WTC11 (cell line): ENCODE measurements around the gene SLC41A1.

Experiments
- ATF2 ChIP-seq: sonication (generic); formaldehyde crosslinking; IDR thresholded peaks from 2 replicates; pipeline ENCODE4 v1.8.1; 2022; ENCODE audit warnings: low read depth, missing genetic modification reagents, borderline replicate concordance
- CREB1 ChIP-seq: sonication (generic); formaldehyde crosslinking; IDR thresholded peaks from 2 replicates; pipeline ENCODE4 v1.8.0; 2023; ENCODE audit warnings: mild to moderate bottlenecking, missing genetic modification reagents
- CTCF ChIP-seq: fragments of 200-600 bp; IDR thresholded peaks from 2 replicates; pipeline ENCODE4 v1.8.0; 2022; ENCODE audit warnings: antibody characterized with exemption
- MLX ChIP-seq: sonication (generic); formaldehyde crosslinking; IDR thresholded peaks from 2 replicates; pipeline ENCODE4 v1.8.1; 2023; ENCODE audit warnings: mild to moderate bottlenecking, missing genetic modification reagents, moderate library complexity
- RELA ChIP-seq: sonication (generic); formaldehyde crosslinking; IDR thresholded peaks from 2 replicates; pipeline ENCODE4 v1.8.1; 2022; ENCODE audit warnings: missing genetic modification reagents, mild to moderate bottlenecking, borderline replicate concordance
- SMAD3 ChIP-seq: sonication (generic); formaldehyde crosslinking; IDR thresholded peaks from 2 replicates; pipeline ENCODE4 v1.8.0; 2022; ENCODE audit warnings: missing genetic modification reagents, mild to moderate bottlenecking, borderline replicate concordance
- ZBTB43 ChIP-seq: sonication (generic); formaldehyde crosslinking; IDR thresholded peaks from 2 replicates; pipeline ENCODE4 v1.8.1; 2023; ENCODE audit warnings: mild to moderate bottlenecking, missing genetic modification reagents
- ZNF121 ChIP-seq: sonication (generic); formaldehyde crosslinking; IDR thresholded peaks from 2 replicates; pipeline ENCODE4 v1.8.0; 2023; ENCODE audit warnings: missing genetic modification reagents
- TF ChIP-seq, protein P1 (sequence below): sonication (generic); formaldehyde crosslinking; conservative IDR thresholded peaks from 2 replicates; pipeline ENCODE4 v1.8.1; 2022; ENCODE audit warnings: mild to moderate bottlenecking, missing genetic modification reagents
- TF ChIP-seq, protein P2 (sequence below): sonication (generic); formaldehyde crosslinking; IDR thresholded peaks from 2 replicates; pipeline ENCODE4 v1.8.0; 2022; ENCODE audit warnings: mild to moderate bottlenecking, missing genetic modification reagents

DNA sequence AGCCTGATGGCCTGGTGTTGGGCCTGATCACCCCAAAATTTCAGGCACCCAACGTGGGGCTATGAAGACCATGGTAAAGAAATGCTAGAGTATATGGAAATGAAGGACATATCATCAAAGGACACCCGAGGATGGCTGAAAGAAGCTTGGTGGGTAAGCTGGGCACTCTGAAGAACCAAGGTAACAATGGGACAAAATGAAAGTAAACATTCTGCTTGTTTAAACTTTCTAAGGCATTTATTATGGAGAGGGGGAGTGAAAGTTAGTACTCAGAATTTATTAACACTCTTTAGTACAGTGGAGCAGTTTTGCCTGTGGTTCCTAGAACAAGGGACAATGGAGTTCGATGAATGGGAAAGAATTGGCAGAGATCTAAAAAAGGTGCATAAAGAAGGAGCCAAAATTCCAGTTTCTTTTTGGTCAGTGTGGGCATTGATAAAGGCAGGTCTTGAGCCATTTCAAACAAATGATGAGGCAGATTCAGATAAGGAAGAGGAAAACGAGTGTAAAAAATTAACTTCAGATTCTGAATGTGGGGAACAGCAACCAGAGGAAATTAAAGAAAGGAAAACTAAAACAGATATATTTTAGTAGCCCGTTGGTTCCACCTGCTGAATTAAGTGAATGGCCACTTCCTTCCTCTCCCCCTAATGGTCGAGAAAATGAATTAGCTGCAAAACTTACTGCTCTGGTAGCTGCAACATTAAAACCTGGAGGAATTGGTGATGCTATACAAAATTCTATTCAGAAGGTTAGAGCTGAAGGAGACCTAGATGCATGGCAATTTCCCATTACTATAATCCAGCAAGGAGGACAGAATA lies 45.4 kb upstream of the SLC41A1 start:
- no peak for TF ChIP-seq CTCF
- TF ChIP-seq, protein P1, sequence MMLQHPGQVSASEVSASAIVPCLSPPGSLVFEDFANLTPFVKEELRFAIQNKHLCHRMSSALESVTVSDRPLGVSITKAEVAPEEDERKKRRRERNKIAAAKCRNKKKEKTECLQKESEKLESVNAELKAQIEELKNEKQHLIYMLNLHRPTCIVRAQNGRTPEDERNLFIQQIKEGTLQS (CRISPR knock-in tag), result no peak
- TF ChIP-seq CREB1 (CRISPR knock-in tag), result no peak
- TF ChIP-seq ZNF121, result no peak
- no peak for TF ChIP-seq ATF2 (CRISPR knock-in tag)
- TF ChIP-seq ZBTB43 (CRISPR knock-in tag), result no peak
- no peak for TF ChIP-seq RELA (CRISPR knock-in tag)
- TF ChIP-seq SMAD3, result no peak
- no peak for TF ChIP-seq MLX (CRISPR knock-in tag)
- TF ChIP-seq, protein P2, sequence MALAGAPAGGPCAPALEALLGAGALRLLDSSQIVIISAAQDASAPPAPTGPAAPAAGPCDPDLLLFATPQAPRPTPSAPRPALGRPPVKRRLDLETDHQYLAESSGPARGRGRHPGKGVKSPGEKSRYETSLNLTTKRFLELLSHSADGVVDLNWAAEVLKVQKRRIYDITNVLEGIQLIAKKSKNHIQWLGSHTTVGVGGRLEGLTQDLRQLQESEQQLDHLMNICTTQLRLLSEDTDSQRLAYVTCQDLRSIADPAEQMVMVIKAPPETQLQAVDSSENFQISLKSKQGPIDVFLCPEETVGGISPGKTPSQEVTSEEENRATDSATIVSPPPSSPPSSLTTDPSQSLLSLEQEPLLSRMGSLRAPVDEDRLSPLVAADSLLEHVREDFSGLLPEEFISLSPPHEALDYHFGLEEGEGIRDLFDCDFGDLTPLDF (CRISPR knock-in tag), result no peak
